Measurements from ENCODE around the gene PPP1R14B. TPM values are rescaled to one million over a fixed set of nuclear protein-coding genes. Genes with fewer than 3 reads are reported as not detected.
A peak's percentile ranks its signal among the peaks of the same experiment; 100 is the strongest.

The PPP1R14B gene
- total and polyA plus RNA-seq, 2 of the 13 experiments (the other 11 are each of a cell fraction or from before 2014, with no cell fraction given): 110 to 148 TPM

DNA sequence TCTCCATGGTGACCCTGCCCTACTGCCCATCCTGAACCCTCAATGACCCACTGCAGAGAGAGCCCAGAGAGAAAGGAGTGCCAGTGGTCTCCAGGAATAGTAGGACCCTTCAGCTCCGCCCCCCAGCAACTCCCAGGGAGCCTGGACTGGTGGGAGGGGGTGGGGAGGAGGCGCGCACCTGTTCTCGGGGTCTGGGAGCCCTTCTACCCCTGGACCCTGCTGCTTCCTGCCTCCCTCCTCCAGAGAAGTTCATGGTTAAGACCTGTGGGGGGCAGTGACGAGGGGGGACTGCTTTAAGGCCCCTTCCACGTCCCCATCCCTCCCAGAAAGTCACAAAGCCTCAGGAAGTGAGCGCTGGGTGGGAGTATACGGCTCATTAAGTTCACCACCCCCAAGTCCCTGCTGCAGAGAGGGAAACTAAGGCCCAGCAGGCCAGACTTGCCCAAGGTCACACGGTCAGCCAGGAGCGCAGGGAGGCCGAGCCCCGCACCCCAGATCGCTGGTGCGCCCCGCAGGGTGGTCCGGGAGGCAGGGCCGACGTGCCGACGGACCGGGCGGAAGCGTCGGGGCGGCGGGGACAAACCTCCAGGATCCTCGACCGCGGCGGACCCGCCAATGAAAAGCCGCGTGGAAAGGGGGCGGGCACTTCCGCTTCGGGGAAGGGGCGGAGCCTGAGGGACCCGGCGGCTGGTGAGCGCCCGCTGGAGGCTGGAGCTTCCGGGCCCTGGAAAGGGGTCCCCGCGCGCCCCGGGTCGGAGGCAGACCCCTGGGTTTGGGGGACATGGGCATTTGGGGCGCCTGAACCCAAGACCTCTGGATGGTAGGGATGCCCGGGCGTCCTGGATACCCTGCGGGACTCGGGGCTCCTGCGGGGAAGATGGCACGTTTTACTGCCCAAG is 20.9 kb downstream of the PPP1R14B start, which contains the start of the genes NUDT22 and TRPT1 (continued):
- TF ChIP-seq, protein P1, sequence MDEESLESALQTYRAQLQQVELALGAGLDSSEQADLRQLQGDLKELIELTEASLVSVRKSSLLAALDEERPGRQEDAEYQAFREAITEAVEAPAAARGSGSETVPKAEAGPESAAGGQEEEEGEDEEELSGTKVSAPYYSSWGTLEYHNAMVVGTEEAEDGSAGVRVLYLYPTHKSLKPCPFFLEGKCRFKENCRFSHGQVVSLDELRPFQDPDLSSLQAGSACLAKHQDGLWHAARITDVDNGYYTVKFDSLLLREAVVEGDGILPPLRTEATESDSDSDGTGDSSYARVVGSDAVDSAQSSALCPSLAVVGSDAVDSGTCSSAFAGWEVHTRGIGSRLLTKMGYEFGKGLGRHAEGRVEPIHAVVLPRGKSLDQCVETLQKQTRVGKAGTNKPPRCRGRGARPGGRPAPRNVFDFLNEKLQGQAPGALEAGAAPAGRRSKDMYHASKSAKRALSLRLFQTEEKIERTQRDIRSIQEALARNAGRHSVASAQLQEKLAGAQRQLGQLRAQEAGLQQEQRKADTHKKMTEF (CRISPR knock-in tag; IDR thresholded peaks at IDR 0.05): peak; percentile 63; the same call in 1 of the 2 replicates
- peak; percentile 62 for TF ChIP-seq YEATS2 (CRISPR knock-in tag; IDR thresholded peaks at IDR 0.05; ENCODE audit: borderline replicate concordance)
- TF ChIP-seq, protein P2, sequence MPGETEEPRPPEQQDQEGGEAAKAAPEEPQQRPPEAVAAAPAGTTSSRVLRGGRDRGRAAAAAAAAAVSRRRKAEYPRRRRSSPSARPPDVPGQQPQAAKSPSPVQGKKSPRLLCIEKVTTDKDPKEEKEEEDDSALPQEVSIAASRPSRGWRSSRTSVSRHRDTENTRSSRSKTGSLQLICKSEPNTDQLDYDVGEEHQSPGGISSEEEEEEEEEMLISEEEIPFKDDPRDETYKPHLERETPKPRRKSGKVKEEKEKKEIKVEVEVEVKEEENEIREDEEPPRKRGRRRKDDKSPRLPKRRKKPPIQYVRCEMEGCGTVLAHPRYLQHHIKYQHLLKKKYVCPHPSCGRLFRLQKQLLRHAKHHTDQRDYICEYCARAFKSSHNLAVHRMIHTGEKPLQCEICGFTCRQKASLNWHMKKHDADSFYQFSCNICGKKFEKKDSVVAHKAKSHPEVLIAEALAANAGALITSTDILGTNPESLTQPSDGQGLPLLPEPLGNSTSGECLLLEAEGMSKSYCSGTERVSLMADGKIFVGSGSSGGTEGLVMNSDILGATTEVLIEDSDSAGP (CRISPR knock-in tag; IDR thresholded peaks at IDR 0.05; ENCODE audit: borderline replicate concordance): peak; percentile 83
- TF ChIP-seq, protein P3, sequence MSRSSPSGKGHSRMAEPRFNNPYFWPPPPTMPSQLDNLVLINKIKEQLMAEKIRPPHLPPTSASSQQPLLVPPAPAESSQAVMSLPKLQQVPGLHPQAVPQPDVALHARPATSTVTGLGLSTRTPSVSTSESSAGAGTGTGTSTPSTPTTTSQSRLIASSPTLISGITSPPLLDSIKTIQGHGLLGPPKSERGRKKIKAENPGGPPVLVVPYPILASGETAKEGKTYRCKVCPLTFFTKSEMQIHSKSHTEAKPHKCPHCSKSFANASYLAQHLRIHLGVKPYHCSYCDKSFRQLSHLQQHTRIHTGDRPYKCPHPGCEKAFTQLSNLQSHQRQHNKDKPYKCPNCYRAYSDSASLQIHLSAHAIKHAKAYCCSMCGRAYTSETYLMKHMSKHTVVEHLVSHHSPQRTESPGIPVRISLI (CRISPR knock-in tag; IDR thresholded peaks at IDR 0.05; ENCODE audit: borderline replicate concordance): no peak; the same call in 1 of the 2 replicates
- TF ChIP-seq ZNF354B (CRISPR knock-in tag; IDR thresholded peaks at IDR 0.05): no peak
- no peak for TF ChIP-seq PAF1 (CRISPR knock-in tag; IDR thresholded peaks at IDR 0.05)
- no peak for TF ChIP-seq ZNF567 (CRISPR knock-in tag; IDR thresholded peaks at IDR 0.05; ENCODE audit: borderline replicate concordance)
- peak; percentile 59; the same call in 1 of the 2 replicates for TF ChIP-seq YEATS4 (CRISPR knock-in tag; IDR thresholded peaks at IDR 0.05; ENCODE audit: borderline replicate concordance)
- no peak for TF ChIP-seq ZNF367 (CRISPR knock-in tag; IDR thresholded peaks at IDR 0.05; ENCODE audit: borderline replicate concordance)
- TF ChIP-seq RXRB (CRISPR knock-in tag; IDR thresholded peaks at IDR 0.05; ENCODE audit: borderline replicate concordance): peak; percentile 65
- 0 out of 2 replicates have a peak, but pooled peaks have one; percentile 13 for TF ChIP-seq FOXO1 (CRISPR knock-in tag; IDR thresholded peaks at IDR 0.05)
- 0 out of 2 replicates have a peak, but pooled peaks have one; percentile 16 for TF ChIP-seq ZNF17 (CRISPR knock-in tag; IDR thresholded peaks at IDR 0.05)
- TF ChIP-seq GFI1 (CRISPR knock-in tag; IDR thresholded peaks at IDR 0.05; ENCODE audit: borderline replicate concordance): 0 out of 2 replicates have a peak, but pooled peaks have one; percentile 38
- peak; percentile 84; the same call in 1 of the 2 replicates for TF ChIP-seq KDM2A (CRISPR knock-in tag; IDR thresholded peaks at IDR 0.05; ENCODE audit: borderline replicate concordance, low read depth)
- 0 out of 2 replicates have a peak, but pooled peaks have one; percentile 21 for TF ChIP-seq ZMYM3 (CRISPR knock-in tag; IDR thresholded peaks at IDR 0.05)
- TF ChIP-seq HMG20A (CRISPR knock-in tag; IDR thresholded peaks at IDR 0.05; ENCODE audit: borderline replicate concordance): no peak
- TF ChIP-seq HES4 (CRISPR knock-in tag; IDR thresholded peaks at IDR 0.05; ENCODE audit: borderline replicate concordance): peak; percentile 65; the same call in 1 of the 2 replicates
- 0 out of 2 replicates have a peak, but pooled peaks have one; percentile 26 for TF ChIP-seq ZNF143 (CRISPR knock-in tag; IDR thresholded peaks at IDR 0.05)
- TF ChIP-seq TAF15 (IDR thresholded peaks at IDR 0.05; ENCODE audit: low read depth, low read length, poor library complexity, severe bottlenecking): no peak
- TF ChIP-seq, protein P4, sequence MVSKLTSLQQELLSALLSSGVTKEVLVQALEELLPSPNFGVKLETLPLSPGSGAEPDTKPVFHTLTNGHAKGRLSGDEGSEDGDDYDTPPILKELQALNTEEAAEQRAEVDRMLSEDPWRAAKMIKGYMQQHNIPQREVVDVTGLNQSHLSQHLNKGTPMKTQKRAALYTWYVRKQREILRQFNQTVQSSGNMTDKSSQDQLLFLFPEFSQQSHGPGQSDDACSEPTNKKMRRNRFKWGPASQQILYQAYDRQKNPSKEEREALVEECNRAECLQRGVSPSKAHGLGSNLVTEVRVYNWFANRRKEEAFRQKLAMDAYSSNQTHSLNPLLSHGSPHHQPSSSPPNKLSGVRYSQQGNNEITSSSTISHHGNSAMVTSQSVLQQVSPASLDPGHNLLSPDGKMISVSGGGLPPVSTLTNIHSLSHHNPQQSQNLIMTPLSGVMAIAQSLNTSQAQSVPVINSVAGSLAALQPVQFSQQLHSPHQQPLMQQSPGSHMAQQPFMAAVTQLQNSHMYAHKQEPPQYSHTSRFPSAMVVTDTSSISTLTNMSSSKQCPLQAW (CRISPR knock-in tag; IDR thresholded peaks at IDR 0.05): peak; percentile 67
- no peak for TF ChIP-seq FLYWCH1 (CRISPR knock-in tag; IDR thresholded peaks at IDR 0.05)
- TF ChIP-seq ELF1 (CRISPR knock-in tag; IDR thresholded peaks at IDR 0.05): peak; percentile 92
- peak; percentile 65; the same call in 1 of the 2 replicates for TF ChIP-seq ZNF549 (CRISPR knock-in tag; IDR thresholded peaks at IDR 0.05)
- peak; percentile 88 for TF ChIP-seq ZNF772 (CRISPR knock-in tag; IDR thresholded peaks at IDR 0.05)

Data from HepG2 (cell line).